Thyroid gland (tissue), 4 donors: ENCODE results near the gene HIC1. TPM values are rescaled to one million over a fixed set of nuclear protein-coding genes. Genes with fewer than 3 reads are reported as not detected.

Source experiments
- DNase-seq, 2 donors: peaks; one replicate each; pipeline ENCODE4 v3.0.0-alpha.2; 2019
- H3K27ac ChIP-seq, 3 donors: fragments of 200-600 bp; sonication (generic); 1 replicate in 2 of 3; 2 replicates in 1 of 3; pipeline ENCODE4 v1.5.1; 2016 to 2019; ENCODE audit warnings: mild to moderate bottlenecking in 1 of 3, moderate library complexity in 1 of 3
- H3K27me3 ChIP-seq: fragments of 200-600 bp; sonication (generic); one replicate; pipeline ENCODE4 v1.5.1; 2019
- H3K36me3 ChIP-seq, 2 donors: fragments of 200-600 bp; sonication (generic); one replicate each; pipeline ENCODE4 v1.5.1; 2016 to 2019
- H3K4me1 ChIP-seq, 2 donors: fragments of 200-600 bp; sonication (generic); one replicate each; pipeline ENCODE4 v1.5.1; 2017 to 2019
- H3K4me3 ChIP-seq, 3 donors: fragments of 200-600 bp; sonication (generic); replicated peaks in 1 of 3; 1 replicate in 2 of 3; 2 replicates in 1 of 3; pipeline ENCODE4 v1.5.1; 2016; ENCODE audit warnings: mild to moderate bottlenecking in 1 of 3
- H3K9me3 ChIP-seq: fragments of 200-600 bp; sonication (generic); one replicate; pipeline ENCODE4 v1.5.1; 2017
- POLR2A ChIP-seq, 2 donors: fragments of 450-650 bp; IDR thresholded peaks; one replicate each; pipeline ENCODE4 v1.6.1; 2017; ENCODE audit warnings: antibody characterized with exemption in 2 of 2, mild to moderate bottlenecking in 2 of 2, moderate library complexity in 1 of 2
- WGBS, 2 donors: methylation state at CpG; one replicate each; pipeline ENCODE4 v1.1.5; 2017; 5-methylcytosine and 5-hydroxymethylcytosine counted together
- intact Hi-C: fragments of 100-400 bp; cut with DNase I; formaldehyde crosslinking; loops from one replicate; pipeline ENCODE4 v1.15.1; 2023
- total RNA-seq, 4 donors: library from RNA; depleted of rRNA; stranded (reverse); fragments of >200 nt; gene quantifications; one replicate each; pipeline ENCODE4 v1.2.3, GENCODE V29; 2016
- TF ChIP-seq, protein P1 (sequence below), 6 experiments: fragments of 200-600 bp in 3 of 6; fragments of 450-650 bp in 3 of 6; sonication (generic) in 3 of 6; IDR thresholded peaks; one replicate each; pipeline ENCODE4 v1.5.1; 2016 to 2019; ENCODE audit warnings: antibody characterized with exemption in 6 of 6, mild to moderate bottlenecking in 2 of 6, inconsistent platforms in 1 of 6, moderate library complexity in 1 of 6

HIC1 gene
- total RNA-seq, 4 donors from 2014 or later: 13.3 to 23.2 (median 18.3) TPM

DNA sequence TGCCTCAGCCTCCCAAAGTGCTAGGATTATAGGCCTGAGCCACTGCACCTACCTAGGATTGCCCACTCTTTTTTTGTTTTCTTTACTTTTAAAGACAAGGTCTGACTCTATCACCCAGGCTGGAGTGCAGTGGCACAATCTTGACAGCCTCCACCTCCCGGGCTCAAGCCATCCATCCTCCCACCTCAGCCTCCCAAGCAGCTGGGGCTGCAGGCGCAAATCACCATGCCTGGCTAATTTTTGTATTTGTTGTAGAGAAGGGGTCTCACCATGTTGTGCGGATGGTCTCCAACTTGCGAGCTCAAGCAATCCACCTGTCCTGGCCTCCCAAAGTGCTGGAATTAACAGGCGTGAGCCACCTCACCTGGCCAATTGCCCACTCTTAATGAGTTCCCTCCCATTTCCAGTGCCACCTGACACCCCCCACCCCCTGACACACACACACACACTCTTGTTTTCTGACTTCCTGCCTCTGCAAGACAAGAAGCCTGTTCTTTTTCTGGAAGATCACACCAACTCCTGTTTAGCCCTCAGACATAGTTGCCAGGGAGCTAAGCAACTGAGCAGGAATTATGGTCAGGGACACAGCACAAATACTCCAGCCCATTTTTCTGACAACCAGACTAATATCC is 10.5 kb upstream of the HIC1 start:
- intact Hi-C loops: loop anchor here (5.0 kb wide), 1 partner anchor 322 kb away; the partner anchor contains the start of gene WDR81
- H3K27me3 ChIP-seq: no peaks in the 10 kb centered on the region
- whole genome bisulfite sequencing, 2 donors: 94 to 98% methylated on average over 5 of the region's 5 CpGs
- no peak for DNase-seq
- H3K36me3 ChIP-seq: peaks cover 0 to 12% of the 10 kb centered on the region in 2 donors
- H3K4me3 ChIP-seq: no peak overlapping the region
- TF ChIP-seq POLR2A (IDR thresholded peaks at IDR 0.05): no peak
- TF ChIP-seq, protein P1, sequence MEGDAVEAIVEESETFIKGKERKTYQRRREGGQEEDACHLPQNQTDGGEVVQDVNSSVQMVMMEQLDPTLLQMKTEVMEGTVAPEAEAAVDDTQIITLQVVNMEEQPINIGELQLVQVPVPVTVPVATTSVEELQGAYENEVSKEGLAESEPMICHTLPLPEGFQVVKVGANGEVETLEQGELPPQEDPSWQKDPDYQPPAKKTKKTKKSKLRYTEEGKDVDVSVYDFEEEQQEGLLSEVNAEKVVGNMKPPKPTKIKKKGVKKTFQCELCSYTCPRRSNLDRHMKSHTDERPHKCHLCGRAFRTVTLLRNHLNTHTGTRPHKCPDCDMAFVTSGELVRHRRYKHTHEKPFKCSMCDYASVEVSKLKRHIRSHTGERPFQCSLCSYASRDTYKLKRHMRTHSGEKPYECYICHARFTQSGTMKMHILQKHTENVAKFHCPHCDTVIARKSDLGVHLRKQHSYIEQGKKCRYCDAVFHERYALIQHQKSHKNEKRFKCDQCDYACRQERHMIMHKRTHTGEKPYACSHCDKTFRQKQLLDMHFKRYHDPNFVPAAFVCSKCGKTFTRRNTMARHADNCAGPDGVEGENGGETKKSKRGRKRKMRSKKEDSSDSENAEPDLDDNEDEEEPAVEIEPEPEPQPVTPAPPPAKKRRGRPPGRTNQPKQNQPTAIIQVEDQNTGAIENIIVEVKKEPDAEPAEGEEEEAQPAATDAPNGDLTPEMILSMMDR (IDR thresholded peaks at IDR 0.05): no peak
- peaks cover 23 to 31% of the 10 kb centered on the region in 2 donors for H3K4me1 ChIP-seq
- no peaks in the 10 kb centered on the region for H3K9me3 ChIP-seq
- no peak overlapping the region for H3K27ac ChIP-seq

DNA sequence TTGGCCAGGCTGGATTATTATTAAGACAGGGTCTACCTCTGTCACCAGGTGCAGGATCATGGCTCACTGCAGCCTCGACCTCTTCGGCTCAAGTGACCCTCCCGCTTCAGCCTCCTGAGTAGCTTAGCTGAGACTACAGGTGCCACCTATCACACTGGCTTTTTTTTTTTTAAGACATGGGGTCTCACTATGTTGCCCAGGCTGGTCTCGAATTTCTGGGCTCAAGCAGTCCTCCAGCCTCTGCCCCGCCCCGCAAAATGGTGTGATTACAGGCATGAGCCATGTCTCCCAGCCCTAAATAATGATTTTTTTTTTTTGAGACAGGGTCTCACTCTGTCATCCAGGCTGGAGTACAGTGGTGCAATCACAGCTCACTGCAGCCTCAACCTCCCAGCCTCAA is 7.3 kb upstream of the HIC1 start:
- intact Hi-C loops: no loop called here
- Histone ChIP-seq H3K27me3 (no peaks in the 10 kb centered on the region), H3K27ac (no peak overlapping the region), H3K4me1 (peaks cover 21 to 33% of the 10 kb centered on the region in 2 donors), H3K36me3 (peaks cover 0 to 12% of the 10 kb centered on the region in 2 donors), H3K9me3 (no peaks in the 10 kb centered on the region), H3K4me3 (no peak overlapping the region)
- TF ChIP-seq, protein P1 (IDR thresholded peaks at IDR 0.05): no peak
- TF ChIP-seq POLR2A (IDR thresholded peaks at IDR 0.05): no peak
- WGBS, 2 donors: 92 to 93% methylated on average over 6 of the region's 6 CpGs
- no peak for DNase-seq

DNA sequence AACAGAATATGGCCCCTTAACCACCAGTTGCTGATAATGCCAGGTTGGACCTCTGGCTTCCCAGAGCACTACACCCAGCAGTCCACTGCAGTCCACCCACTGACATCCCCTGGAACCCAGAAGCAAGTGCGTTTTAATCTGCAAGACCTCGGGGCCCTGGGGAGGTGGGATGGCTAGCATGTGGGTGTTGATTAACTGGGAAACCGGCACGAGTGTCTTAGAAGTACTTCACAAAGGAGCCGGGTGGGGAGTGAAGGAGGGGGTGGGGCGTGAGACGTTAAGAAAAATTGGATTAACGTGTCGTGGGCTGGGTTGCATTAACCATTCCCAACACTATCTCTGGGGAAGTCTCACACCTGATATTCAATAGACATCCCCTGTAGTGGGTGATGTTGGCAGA is 6.1 kb upstream of the HIC1 start:
- peak overlapping the region in 1 of 3 donors; percentile 70 for H3K4me3 ChIP-seq
- peaks cover 22 to 29% of the 10 kb centered on the region in 2 donors for H3K4me1 ChIP-seq
- no peak overlapping the region for H3K27ac ChIP-seq
- WGBS, 2 donors: 7 to 17% methylated on average over 9 of the region's 9 CpGs
- H3K9me3 ChIP-seq: no peaks in the 10 kb centered on the region
- H3K27me3 ChIP-seq: no peaks in the 10 kb centered on the region
- peaks cover 0 to 5% of the 10 kb centered on the region in 2 donors for H3K36me3 ChIP-seq
- no peak for DNase-seq
- TF ChIP-seq POLR2A (IDR thresholded peaks at IDR 0.05): no peak
- TF ChIP-seq, protein P1 (IDR thresholded peaks at IDR 0.05): no peak
- intact Hi-C loops: no loop called here

DNA sequence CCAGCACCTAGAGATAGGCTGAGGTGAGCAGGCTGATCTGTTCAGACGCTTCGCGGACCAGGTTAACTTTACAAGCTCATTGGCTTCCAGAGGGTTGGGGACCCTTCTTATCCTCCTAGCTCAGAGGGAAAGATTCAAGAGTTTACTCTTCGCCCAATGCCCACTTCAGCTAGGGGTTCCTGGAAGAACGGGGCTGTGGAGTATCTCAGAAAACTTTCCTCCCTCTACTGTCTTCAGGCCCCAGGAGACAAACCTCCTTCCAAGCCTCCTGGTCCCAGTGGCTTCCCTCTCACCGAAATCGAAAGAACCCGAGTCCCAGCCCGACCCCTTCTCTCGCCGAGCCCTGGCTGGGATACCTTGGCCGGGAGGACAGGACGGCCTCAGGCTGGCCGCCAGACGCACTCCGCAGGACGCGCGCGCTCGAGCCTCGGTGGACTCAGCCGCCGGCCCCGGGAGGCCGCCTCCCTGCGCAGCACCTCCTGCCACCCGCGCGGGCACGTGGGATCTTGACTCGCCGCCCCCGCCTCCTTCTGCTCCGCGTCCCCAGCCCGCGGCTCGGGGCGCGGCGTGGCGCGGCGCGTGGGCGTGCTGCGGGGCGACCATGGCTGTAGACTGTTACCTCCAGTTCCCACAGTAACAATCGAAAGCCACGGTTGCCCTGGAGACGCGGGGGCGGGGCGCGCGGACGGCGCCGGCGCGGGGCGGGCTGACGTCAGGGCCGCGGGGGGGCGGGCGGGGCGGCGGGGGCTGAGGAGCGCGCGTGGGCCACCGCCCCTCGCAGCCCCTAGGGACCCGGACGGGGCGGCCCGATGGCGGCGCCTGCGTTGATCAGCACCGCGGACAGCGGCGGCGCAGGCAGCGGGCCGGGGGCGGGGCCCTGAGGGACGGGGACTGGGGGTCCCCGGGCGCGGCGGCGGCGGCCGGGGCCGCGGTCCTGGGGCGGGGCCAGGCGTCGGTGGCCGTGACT is 5.3 kb upstream of the HIC1 start:
- DNase-seq: peak; percentile 84
- no peaks in the 10 kb centered on the region for H3K36me3 ChIP-seq
- intact Hi-C loops: no loop called here
- no peaks in the 10 kb centered on the region for H3K27me3 ChIP-seq
- H3K27ac ChIP-seq: no peak overlapping the region
- H3K9me3 ChIP-seq: no peaks in the 10 kb centered on the region
- H3K4me1 ChIP-seq: peaks cover 26 to 36% of the 10 kb centered on the region in 2 donors
- TF ChIP-seq POLR2A (IDR thresholded peaks at IDR 0.05): no peak
- TF ChIP-seq, protein P1 (IDR thresholded peaks at IDR 0.05): no peak
- 4 to 25% methylated on average over 6 to 26 of the region's 104 CpGs for WGBS, 2 donors
- peak overlapping the region; percentile 50 to 70 (median 56) for H3K4me3 ChIP-seq
